HK-2 (cell line): ENCODE measurements around the gene SCN1A.
A peak's percentile ranks its signal among the peaks of the same experiment; 100 is the strongest.
"Not testable (repeated sequence)": the region's sequence is repeated elsewhere in the genome, so short reads cannot be mapped to it uniquely, and the experiment has no call there.

Experiments
- DNase-seq: peaks from one replicate; pipeline ENCODE4 v3.0.0-alpha.2; 2018; ENCODE audit not compliant: unreplicated experiment

Gene SCN1A

DNA sequence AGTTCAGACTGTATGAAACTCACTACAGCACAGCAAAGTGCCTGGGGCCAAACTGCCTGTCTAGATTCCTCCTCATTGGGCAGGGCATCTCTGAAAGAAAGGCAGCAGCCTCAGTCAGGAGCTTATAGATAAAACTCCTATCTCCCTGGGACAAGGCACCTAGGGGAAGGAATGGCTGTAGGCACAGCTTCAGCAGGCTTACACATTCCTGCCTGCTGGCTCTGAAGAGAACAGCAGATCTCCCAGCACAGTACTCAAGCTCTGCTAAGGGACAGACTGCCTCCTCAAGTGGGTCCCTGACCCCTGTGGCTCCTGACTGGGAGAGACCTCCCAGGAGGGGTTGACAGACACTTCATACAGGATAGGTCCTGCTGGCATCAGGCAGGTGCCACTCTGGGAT, 155.7 kb downstream of the SCN1A start:
- DNase-seq = not testable (repeated sequence)

DNA sequence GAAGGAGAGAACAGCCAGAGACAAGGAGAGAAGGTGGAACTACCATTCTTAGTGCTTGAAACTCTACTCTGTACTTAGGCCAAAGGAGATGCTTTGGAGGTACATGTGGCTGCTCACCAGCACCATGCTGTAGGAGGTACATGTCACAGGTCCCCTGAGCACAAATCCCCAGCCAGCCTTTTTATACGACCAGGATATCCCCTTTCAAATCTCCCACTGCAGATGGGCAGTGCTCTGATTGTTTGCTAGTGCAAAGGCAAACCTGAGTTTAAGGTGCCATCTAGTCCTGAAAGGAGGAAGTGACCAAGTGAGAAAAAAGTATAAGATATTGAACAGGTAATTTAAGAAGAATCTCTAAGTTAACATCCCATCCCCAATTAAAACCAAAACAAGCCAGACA, 157.2 kb downstream of the SCN1A start:
- DNase-seq = no peak

DNA sequence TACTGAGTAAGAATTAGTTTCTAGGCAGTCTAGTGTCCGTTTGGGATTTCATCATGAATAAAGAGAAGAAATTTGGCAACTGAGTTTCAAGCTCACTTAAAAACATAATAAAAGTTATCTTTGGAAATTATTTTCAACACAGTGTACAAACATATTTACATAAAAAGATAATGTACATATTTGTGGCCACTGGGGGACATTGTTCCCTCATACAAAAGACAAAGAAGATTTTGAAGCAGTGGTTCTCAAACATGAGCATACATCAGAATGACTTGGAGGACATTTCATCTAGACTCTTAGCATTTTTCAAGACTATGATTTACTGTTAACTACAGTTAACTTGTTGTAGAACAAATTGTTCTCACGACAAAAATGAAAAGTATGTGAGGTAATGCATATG, 158.6 kb downstream of the SCN1A start:
- no peak for DNase-seq

DNA sequence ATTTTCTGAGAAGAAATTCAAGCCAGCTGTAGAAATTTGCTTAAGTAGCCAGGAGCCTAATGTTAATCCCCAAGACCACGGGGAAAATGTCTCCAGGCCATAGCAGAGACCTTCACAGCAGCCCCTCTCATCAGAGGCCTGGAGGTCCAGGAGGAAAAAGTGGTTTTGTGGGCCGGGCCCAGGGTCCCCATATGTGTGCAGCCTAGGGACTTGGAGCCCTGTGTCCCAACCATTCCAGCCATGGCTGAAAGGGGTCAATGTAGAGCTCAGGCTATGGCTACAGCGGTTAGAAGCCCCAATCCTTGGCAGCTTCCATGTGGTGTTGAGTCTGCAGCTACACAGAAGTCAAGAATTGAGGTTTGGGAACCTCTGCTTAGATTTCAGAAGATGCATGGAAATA, 160.1 kb downstream of the SCN1A start:
- DNase-seq = no peak

DNA sequence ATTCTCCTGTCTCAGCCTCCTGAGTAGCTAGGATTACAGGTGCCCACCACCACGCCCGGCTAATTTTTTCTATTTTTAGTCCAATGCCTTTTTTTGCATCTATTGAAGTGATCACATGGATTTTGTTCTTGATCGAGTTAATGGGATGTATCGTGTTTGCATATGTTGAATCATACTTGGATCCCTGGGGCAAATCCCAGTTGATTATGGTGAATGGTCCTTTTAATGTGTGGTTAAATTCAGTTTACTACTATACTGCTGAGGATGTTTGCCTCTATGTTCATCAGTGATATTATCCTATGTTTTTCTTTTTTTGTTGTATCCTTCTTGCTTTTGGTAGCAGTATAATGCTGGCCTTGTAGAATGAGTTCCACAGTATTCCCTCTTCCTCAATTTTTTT, 166.0 kb downstream of the SCN1A start:
- no peak for DNase-seq

DNA sequence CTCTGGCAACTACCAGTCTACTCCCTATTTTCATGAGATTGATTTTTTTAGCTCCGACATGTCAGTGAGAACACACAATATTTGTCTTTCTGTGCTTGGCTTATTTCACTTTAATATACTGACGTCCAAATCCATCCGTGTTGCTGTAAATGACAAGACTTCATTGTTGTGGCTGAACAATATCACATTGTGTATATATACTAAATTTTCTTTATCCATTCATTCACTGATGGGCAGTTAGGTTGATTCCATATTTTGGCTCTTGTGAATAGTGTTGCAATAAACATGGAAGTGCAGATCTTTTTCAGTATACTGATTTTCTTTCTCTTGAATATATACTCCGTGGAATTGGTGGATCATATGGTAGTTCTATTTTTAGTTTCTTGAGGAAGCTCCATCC, 168.4 kb downstream of the SCN1A start:
- DNase-seq = no peak

DNA sequence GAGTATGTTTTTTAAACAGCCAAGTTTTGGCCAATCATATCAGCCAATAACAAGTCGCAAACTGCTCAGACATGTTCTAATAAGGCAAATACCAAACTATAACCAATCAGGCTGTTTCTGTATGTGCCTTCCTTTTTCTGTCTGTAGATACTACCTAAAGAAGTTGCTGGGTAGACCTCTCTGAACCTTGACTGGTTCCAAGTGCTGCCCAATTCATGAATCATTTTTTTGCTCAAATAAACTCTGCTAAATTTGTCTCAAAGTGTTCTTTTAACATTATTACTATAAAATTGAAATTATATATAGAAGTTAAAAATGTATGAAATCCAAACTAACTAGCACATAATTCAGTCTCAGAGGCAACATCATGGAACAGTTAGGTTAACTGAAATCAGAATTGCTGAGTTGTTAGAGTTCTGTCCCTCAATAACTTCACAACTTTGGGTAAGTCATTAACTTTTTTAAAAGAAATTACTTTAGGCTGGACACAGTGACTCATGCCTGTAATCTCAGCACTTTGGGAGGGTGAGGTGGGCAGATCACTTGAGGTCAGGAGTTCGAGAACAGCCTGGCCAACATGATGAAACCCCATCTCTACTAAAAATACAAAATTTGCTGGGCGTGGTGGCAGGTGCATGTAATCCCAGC, 169.4 kb downstream of the SCN1A start:
- no peak for DNase-seq

DNA sequence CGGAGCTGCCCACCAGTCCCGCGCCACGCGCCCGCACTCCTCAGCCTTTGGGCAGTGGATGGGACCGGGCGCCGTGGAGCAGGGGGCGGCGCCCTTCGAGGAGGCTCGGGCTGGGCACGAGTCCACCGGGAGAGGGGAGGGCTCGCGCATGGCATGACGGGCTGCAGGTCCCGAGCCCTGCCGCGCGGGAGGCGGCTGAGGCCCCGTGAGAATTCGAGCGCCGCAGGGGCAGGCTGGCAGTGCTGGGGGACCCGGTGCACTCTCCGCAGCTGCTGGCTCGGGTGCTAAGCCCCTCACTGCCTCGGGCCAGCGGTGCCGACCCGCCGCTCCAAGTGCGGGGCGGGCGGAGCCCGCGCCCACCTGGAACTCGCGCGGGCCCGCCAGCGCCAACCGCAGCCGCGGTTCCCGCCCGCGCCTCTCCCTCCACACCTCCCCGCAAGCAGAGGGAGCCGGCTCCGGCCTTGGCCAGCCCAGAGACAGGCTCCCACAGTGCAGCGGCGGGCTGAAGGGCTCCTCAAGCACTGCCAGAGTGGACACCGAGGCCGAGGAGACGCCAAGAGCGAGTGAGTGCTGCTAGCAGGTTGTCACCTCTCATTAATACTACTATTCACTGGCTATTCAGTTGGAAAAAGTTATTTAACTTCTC, 170.7 kb downstream of the SCN1A start:
- no peak for DNase-seq

DNA sequence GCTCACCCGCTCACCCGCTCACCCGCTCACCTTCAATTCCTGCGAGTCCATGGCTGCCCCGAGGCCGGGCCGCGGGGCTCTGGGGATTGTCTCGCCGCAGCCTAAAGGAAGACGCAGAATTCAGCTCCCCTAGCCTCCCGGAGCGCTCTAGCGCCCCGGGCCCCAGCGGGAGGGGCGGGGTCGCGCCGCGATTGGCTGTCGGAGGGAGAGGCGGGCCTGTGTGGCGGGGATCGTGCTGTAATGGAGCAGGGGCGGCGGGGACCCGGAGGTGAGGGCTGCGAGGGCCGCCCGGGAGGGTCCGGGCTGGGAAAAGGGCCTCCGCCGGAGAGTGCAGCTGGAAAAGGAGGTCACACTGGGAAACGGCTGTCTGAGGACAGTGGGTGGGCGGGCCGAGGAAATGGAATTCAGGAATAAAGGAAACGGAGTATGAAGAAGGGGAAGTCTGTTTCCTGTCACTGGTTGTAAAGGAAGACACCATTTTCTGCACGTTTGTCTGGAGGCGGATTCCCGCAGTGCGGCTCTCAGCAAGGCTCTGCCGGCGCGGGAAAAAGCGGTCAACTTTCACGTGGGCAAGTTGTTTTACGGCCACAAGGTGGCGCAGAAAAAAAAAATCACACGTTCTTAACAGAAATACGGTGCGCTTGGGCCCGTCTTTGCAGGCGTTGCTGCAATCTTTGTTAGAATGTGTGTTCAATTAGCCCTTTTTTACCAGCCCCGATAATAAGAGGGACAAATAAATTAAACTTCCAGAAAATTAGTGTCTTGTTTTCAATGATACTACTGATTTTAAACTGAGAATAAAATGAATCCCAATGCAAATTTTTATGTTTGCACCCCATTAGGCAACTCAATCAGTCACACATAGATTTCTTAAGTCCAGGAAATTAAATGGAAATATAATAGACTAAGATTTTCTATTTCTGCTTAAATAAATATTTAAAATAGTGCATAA, 173.9 kb downstream of the SCN1A start, which contains the start of gene TTC21B:
Gene TTC21B (minus strand): TSS at position 122 of the 952 bp plus-strand sequence. CDS start 71 bp downstream, at position 51.
- DNase-seq = peak; percentile 98

DNA sequence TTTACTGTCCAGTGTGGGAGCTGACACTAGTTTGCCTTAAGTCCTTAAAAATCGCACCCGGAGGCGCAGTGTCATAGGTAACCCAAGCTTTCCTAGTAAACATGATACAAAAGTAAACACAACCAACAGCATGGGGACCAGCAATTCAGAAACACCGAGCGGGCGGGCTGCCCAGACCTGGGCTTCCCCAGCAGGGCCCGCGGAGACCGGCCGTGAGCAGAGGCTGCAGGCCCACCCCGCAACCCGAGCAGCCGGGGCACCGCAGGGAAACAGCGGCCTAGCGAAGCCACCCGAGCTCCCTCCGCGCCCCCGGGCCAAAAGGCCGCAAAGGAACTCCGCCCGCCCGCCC, 174.5 kb downstream of the SCN1A start:
- DNase-seq = no peak

DNA sequence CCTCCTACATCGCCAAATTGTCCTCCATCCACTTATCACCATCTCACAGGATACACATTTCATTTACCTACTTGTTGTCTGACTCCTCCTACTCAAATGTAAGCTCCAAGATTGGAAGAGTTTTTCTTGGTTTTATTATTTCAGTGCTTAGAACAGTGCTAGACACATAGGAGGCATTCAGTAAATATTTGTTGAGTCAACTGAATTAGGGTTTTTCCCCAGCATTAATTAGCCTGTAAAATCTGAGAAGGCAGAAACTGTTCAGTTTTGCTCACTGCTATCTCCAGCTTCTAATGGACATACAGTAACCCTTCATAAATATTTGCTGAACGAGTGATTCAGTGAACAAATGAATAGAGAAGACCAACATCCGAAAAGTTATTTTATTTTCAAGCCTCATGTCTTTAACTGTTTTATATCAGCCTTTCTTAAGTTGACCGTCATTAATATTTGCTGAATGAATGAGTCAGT, 175.0 kb downstream of the SCN1A start:
- no peak for DNase-seq

DNA sequence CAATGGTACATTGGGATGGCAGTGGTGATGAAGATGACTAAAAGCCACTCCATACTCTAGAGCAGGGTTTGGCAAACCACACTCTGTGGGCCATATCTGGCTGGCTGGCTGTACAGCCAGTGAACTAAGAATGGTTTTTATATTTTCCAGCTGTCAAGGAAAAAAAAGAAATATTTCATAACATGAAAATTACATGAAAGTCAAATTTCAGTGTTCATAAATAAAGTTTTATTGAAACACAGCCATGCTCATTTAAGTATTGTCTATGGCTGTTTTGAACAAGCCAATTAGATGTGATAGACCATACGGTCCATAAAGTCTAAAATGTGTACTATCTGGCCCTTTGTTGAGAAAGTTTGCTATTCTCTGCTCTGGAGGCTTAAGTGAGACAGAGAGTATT, 175.7 kb downstream of the SCN1A start:
- no peak for DNase-seq

DNA sequence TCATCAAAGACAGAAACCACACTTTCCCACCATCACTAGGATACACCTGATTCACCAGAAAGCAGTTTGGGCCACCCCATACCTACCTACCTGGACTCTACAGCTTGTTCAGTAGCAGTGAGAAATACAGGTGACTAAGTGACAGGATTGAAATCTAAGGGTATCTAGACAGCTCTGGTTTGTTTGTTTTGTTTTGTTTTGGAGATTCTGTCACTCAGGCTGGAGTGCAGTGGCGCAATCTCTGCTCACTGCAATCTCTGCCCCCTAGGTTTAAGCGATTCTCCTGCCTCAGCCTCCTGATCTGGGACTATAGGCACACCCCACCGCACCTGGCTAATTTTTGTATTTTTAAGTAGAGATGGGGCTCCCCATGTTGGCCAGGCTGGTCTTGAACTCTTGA, 177.4 kb downstream of the SCN1A start:
- DNase-seq = no peak

DNA sequence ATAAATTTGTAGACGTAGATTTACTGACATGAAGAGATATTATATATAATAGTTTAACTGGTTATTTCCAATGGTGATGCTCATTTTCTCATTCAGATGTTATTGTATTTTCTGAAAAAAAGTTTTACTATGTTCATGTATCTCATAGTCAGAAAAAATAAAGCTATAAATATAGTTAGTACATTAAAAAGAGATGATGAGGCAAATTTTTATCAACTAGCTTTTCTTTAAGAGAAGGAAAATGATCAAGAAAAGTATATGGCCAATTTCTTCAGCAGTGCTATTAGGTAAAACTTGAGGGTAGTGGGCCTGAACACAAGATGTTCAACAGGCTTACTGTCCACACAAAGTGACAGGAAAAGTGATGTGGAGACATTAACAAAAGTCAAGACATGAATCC, 186.0 kb downstream of the SCN1A start:
- no peak for DNase-seq

DNA sequence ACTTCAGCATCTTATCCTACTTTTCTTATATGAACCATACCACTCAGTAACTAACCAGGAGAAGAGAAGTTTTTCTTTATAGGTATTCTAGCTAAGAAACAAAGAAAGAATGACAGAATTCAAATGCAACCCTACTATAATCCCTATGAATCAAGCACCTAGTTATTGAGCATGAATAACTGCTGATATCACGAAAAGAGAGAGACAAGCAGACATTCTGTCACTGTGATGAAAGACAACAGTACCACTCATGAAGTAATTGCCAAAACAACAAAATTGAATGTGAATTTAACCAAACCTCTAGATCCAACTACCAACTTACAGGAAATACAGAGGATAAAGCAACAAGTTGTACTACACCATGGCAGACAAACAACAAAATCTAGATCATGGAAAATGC, 189.6 kb downstream of the SCN1A start:
- no peak for DNase-seq
